WERI-Rb-1 (cell line): ENCODE data around the gene C11orf24.

Experiments used
- DNase-seq: peaks from one replicate; pipeline ENCODE4 v3.0.0-alpha.2; 2020
- H3K27ac ChIP-seq: fragments of 250-450 bp; sonication (Bioruptor Pico); 2 replicates; pipeline ENCODE4 v1.5.1; 2020; ENCODE audit warnings: mild to moderate bottlenecking, moderate library complexity
- H3K27me3 ChIP-seq: fragments of 250-450 bp; sonication (Bioruptor Pico); 2 replicates; pipeline ENCODE4 v1.5.1; 2021; ENCODE audit warnings: mild to moderate bottlenecking, low read depth, moderate library complexity; ENCODE audit not compliant: insufficient read depth, severe bottlenecking
- H3K36me3 ChIP-seq: fragments of 250-450 bp; sonication (Bioruptor Pico); 2 replicates; pipeline ENCODE4 v1.5.1; 2020; ENCODE audit warnings: mild to moderate bottlenecking, moderate library complexity
- H3K4me3 ChIP-seq: 2 replicates; pipeline ENCODE4 v1.5.1; 2011; ENCODE audit warnings: low read depth, mild to moderate bottlenecking, control low read depth, low read length
- H3K9me3 ChIP-seq: fragments of 250-450 bp; sonication (Bioruptor Pico); 2 replicates; pipeline ENCODE4 v1.5.1; 2021; ENCODE audit warnings: mild to moderate bottlenecking, moderate library complexity; ENCODE audit not compliant: severe bottlenecking
- TF ChIP-seq, protein P1 (sequence below): IDR thresholded peaks from 2 replicates; pipeline ENCODE4 v1.5.1; 2011; ENCODE audit warnings: low read depth, mild to moderate bottlenecking, control low read depth, inconsistent platforms, low read length

Gene C11orf24

DNA sequence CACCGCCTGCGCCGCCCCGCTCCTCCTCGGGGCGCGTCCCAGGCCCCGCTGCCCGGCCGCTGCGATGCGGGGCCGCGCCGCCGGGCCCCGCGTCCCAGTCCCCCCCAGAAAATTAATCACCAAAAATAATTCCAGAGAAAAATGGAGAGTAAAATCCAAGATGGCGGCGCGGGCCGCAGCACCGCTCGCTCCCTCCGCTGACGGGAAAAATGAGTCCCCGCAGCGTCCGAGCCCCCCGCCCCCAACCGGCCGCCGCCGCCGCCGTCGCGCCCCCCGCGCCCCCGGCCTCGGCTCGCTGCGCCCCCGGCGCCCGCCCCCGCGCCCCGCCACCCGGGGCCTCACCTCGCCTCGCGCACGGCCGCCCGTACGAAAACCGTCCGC lies 58.6 kb downstream of the C11orf24 start, which contains the start of gene KMT5B:
TSS of gene KMT5B (minus strand) at position 162 of the 381 bp plus-strand sequence. CDS start 23,220 bp downstream, outside the sequence.
- peak within 1 kb of the TSS; percentile 87 for H3K27ac ChIP-seq
- H3K36me3 ChIP-seq: no peaks in the 10 kb centered on the region
- H3K9me3 ChIP-seq: no peaks in the 10 kb centered on the region
- no peak for DNase-seq
- peak within 1 kb of the TSS; percentile 95 for H3K4me3 ChIP-seq
- TF ChIP-seq, protein P1, sequence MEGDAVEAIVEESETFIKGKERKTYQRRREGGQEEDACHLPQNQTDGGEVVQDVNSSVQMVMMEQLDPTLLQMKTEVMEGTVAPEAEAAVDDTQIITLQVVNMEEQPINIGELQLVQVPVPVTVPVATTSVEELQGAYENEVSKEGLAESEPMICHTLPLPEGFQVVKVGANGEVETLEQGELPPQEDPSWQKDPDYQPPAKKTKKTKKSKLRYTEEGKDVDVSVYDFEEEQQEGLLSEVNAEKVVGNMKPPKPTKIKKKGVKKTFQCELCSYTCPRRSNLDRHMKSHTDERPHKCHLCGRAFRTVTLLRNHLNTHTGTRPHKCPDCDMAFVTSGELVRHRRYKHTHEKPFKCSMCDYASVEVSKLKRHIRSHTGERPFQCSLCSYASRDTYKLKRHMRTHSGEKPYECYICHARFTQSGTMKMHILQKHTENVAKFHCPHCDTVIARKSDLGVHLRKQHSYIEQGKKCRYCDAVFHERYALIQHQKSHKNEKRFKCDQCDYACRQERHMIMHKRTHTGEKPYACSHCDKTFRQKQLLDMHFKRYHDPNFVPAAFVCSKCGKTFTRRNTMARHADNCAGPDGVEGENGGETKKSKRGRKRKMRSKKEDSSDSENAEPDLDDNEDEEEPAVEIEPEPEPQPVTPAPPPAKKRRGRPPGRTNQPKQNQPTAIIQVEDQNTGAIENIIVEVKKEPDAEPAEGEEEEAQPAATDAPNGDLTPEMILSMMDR: no peak
- H3K27me3 ChIP-seq: no peaks in the 10 kb centered on the region

GRCh38 chr11:68212421-68213134 lies 59.2 kb downstream of the C11orf24 start:
- Histone ChIP-seq H3K4me3 (peak overlapping the region; percentile 75), H3K36me3 (no peaks in the 10 kb centered on the region), H3K27me3 (no peaks in the 10 kb centered on the region), H3K9me3 (no peaks in the 10 kb centered on the region), H3K27ac (peak overlapping the region; percentile 87)
- peak; percentile 55 for DNase-seq
- TF ChIP-seq, protein P1: peak; percentile 35

GRCh38 chr11:68211546-68211945 lies 60.2 kb downstream of the C11orf24 start:
- Histone ChIP-seq H3K27ac (no peak overlapping the region), H3K36me3 (no peaks in the 10 kb centered on the region), H3K4me3 (peak overlapping the region; percentile 75), H3K27me3 (no peaks in the 10 kb centered on the region), H3K9me3 (no peaks in the 10 kb centered on the region)
- no peak for DNase-seq
- TF ChIP-seq, protein P1: no peak
